ENCODE results near the gene DIP2A.

The DIP2A gene

DNA sequence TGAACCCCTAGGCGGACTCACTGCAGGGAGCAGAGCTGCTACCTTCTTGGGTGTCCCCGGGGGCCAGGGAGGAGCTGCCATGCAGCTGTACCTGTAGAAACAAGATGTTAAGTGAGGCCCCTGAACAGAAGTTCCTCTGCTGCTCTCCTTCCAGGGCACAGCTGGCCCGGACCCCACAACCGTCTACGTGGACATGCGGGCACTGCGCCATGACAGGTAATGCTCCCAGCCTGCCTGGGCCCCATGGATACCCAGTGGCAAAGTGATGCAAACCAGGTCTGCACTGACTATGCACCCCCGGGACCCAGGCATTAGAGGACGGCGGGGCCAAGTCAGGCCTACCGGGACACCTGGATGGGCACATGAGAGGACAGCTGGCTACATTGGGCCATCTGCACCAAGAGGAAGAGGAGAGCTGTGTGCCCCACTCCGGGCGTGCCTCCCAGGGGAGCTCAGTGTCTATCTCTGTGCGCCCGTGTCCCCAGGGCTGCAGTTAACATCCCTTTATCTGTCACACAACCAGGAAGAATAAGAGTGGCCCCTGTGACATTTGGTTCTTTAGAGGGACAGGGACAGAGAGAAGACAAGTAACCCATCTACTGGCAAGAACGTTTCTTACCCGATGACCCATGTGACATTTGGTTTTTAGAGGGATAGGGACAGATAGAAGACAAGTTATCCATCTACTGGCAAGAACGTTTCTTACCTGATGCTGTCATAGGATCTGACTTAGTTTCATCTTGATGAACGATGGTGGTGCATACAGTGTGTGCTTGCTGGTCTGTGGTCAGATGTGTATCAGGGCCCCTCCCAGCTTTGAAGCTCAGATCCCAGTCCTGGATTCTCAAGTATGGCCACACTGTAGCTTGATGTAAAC, 102.1 kb downstream of the DIP2A start:
- Histone ChIP-seq H3K27ac (ENCODE audit: insufficient read depth, low read depth, low read length, poor library complexity, severe bottlenecking) (no peak overlapping the region), H3K4me3 (ENCODE audit: insufficient read depth, low read depth, low read length) (no peak overlapping the region), H3K36me3 (ENCODE audit: control insufficient read depth, insufficient read depth, low read length) (peaks cover 25% of the 10 kb centered on the region), H3K4me1 (ENCODE audit: control insufficient read depth, insufficient read depth, low read length) (no peaks in the 10 kb centered on the region), H3K9me3 (ENCODE audit: control insufficient read depth, low read length) (no peaks in the 10 kb centered on the region), H3K27me3 (ENCODE audit: control insufficient read depth, insufficient read depth, low read length, poor library complexity, severe bottlenecking) (no peaks in the 10 kb centered on the region)
- WGBS, 2 experiments: 95 to 97% methylated on average over 19 of the region's 19 CpGs

DNA sequence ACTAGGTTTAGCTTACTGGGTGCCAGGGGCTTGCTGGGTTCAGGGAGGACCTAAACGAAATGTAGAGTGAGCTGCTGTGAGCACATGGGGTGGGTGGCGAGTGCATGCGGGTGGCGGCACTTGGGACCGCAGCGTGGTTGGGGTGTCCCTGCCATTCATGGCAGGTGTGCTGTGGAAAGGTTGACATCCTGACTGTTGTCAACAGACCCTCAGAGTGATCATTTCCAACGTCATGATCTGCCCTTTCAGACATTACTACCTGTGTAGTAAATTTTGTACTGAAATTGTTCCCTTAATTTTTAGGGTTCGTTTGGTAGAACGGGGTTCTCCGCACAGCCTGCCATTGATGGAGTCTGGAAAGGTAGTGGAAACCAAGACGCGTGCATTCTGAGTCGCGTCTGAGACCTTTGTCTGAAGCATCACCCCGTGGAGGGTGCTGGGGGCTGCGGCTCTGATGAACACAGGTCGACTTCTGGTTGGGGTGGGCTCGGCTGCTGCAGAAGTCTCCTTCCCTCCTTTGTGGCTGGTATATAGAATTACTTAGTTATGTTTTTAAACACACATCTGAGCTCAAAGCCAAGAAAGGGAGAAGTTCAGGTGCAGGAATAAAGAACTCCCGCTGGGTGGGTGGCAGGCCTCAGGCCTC, 102.9 kb downstream of the DIP2A start:
- H3K27ac ChIP-seq (ENCODE audit: insufficient read depth, low read depth, low read length, poor library complexity, severe bottlenecking): no peak overlapping the region
- 95 to 97% methylated on average over 19 of the region's 19 CpGs for WGBS, 2 experiments
- no peak overlapping the region for H3K4me3 ChIP-seq (ENCODE audit: insufficient read depth, low read depth, low read length)
- no peaks in the 10 kb centered on the region for H3K4me1 ChIP-seq (ENCODE audit: control insufficient read depth, insufficient read depth, low read length)
- H3K9me3 ChIP-seq (ENCODE audit: control insufficient read depth, low read length): no peaks in the 10 kb centered on the region
- H3K36me3 ChIP-seq (ENCODE audit: control insufficient read depth, insufficient read depth, low read length): peaks cover 25% of the 10 kb centered on the region
- H3K27me3 ChIP-seq (ENCODE audit: control insufficient read depth, insufficient read depth, low read length, poor library complexity, severe bottlenecking): no peaks in the 10 kb centered on the region

DNA sequence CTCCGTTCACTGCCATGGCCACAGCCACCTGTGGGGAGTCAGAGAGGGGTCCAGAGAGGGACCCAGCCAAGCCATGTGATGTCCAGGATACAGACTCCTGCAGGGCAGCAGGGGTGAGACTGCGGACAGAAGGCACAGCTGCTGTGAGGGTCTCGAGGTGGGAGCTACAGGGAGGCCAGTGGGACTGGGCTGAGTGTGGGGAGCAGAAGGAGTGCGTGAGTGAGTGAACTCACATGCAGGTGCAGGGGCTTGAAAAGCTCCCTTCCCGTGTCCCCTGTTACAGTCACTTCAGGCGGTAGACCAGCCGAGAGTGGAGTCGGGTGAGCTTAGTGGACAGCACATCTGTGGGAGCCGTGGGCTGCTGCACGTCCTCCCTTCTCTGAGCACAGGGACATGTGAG, 103.8 kb downstream of the DIP2A start:
- WGBS, 2 experiments: 81 to 83% methylated on average over 10 of the region's 10 CpGs
- Histone ChIP-seq H3K27me3 (ENCODE audit: control insufficient read depth, insufficient read depth, low read length, poor library complexity, severe bottlenecking) (no peaks in the 10 kb centered on the region), H3K27ac (ENCODE audit: insufficient read depth, low read depth, low read length, poor library complexity, severe bottlenecking) (no peak overlapping the region), H3K36me3 (ENCODE audit: control insufficient read depth, insufficient read depth, low read length) (peaks cover 23% of the 10 kb centered on the region), H3K4me3 (ENCODE audit: insufficient read depth, low read depth, low read length) (no peak overlapping the region), H3K9me3 (ENCODE audit: control insufficient read depth, low read length) (no peaks in the 10 kb centered on the region), H3K4me1 (ENCODE audit: control insufficient read depth, insufficient read depth, low read length) (no peaks in the 10 kb centered on the region)

GRCh38 chr21:46562964-46563607, 104.4 kb downstream of the DIP2A start:
- Histone ChIP-seq H3K27ac (ENCODE audit: insufficient read depth, low read depth, low read length, poor library complexity, severe bottlenecking) (no peak overlapping the region), H3K27me3 (ENCODE audit: control insufficient read depth, insufficient read depth, low read length, poor library complexity, severe bottlenecking) (no peaks in the 10 kb centered on the region), H3K9me3 (ENCODE audit: control insufficient read depth, low read length) (no peaks in the 10 kb centered on the region), H3K4me3 (ENCODE audit: insufficient read depth, low read depth, low read length) (no peak overlapping the region), H3K36me3 (ENCODE audit: control insufficient read depth, insufficient read depth, low read length) (peaks cover 24% of the 10 kb centered on the region), H3K4me1 (ENCODE audit: control insufficient read depth, insufficient read depth, low read length) (no peaks in the 10 kb centered on the region)
- 96% methylated on average over 14 of the region's 14 CpGs for WGBS, 2 experiments

- WGBS, 2 experiments: 94 to 95% methylated on average over 10 of the region's 10 CpGs
- Histone ChIP-seq H3K4me3 (ENCODE audit: insufficient read depth, low read depth, low read length) (no peak overlapping the region), H3K9me3 (ENCODE audit: control insufficient read depth, low read length) (no peaks in the 10 kb centered on the region), H3K27ac (ENCODE audit: insufficient read depth, low read depth, low read length, poor library complexity, severe bottlenecking) (no peak overlapping the region), H3K36me3 (ENCODE audit: control insufficient read depth, insufficient read depth, low read length) (peaks cover 31% of the 10 kb centered on the region), H3K27me3 (ENCODE audit: control insufficient read depth, insufficient read depth, low read length, poor library complexity, severe bottlenecking) (no peaks in the 10 kb centered on the region), H3K4me1 (ENCODE audit: control insufficient read depth, insufficient read depth, low read length) (no peaks in the 10 kb centered on the region)
Measured at GRCh38 chr21:46564391-46564790, 105.7 kb downstream of the DIP2A start.

GRCh38 chr21:46567348-46567747, 108.7 kb downstream of the DIP2A start:
- no peak overlapping the region for H3K4me3 ChIP-seq (ENCODE audit: insufficient read depth, low read depth, low read length)
- WGBS, 2 experiments: 95 to 96% methylated on average over 15 of the region's 15 CpGs
- H3K36me3 ChIP-seq (ENCODE audit: control insufficient read depth, insufficient read depth, low read length): peaks cover 36% of the 10 kb centered on the region

GRCh38 chr21:46568562-46568961, 109.9 kb downstream of the DIP2A start:
- peaks cover 36% of the 10 kb centered on the region for H3K36me3 ChIP-seq (ENCODE audit: control insufficient read depth, insufficient read depth, low read length)
- H3K27me3 ChIP-seq (ENCODE audit: control insufficient read depth, insufficient read depth, low read length, poor library complexity, severe bottlenecking): no peaks in the 10 kb centered on the region
- no peaks in the 10 kb centered on the region for H3K9me3 ChIP-seq (ENCODE audit: control insufficient read depth, low read length)
- H3K4me1 ChIP-seq (ENCODE audit: control insufficient read depth, insufficient read depth, low read length): no peaks in the 10 kb centered on the region
- H3K4me3 ChIP-seq (ENCODE audit: insufficient read depth, low read depth, low read length): no peak overlapping the region
- WGBS, 2 experiments: 97 to 99% methylated on average over 3 to 4 of the region's 4 CpGs
- no peak overlapping the region for H3K27ac ChIP-seq (ENCODE audit: insufficient read depth, low read depth, low read length, poor library complexity, severe bottlenecking)

More at GRCh38 chr21:46567348-46567747, 108.7 kb downstream of the DIP2A start:
- Histone ChIP-seq H3K9me3 (ENCODE audit: control insufficient read depth, low read length) (no peaks in the 10 kb centered on the region), H3K4me1 (ENCODE audit: control insufficient read depth, insufficient read depth, low read length) (no peaks in the 10 kb centered on the region), H3K27me3 (ENCODE audit: control insufficient read depth, insufficient read depth, low read length, poor library complexity, severe bottlenecking) (no peaks in the 10 kb centered on the region), H3K27ac (ENCODE audit: insufficient read depth, low read depth, low read length, poor library complexity, severe bottlenecking) (no peak overlapping the region)

DNA sequence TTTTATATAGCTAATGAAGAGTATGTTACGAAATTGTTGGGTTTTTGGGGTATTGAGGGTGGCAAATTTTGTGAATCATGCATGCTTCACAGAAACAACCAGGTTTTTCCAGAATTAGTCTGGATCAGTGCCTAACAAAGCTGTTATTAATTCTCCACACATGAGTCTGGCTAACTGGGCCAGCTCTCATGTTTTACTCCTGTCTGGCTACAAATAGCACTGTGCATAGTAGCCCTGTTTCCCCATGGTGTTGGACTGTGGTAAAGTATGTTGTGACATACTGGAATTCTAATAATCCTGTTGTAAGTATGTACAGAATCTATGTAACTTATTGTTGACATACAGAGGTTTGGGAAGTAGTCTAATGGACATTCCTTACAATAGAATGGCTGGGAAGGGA, 110.4 kb downstream of the DIP2A start:
- WGBS, 2 experiments: 92 to 100% methylated on average over 1 of the region's 1 CpG
- Histone ChIP-seq H3K27ac (ENCODE audit: insufficient read depth, low read depth, low read length, poor library complexity, severe bottlenecking) (no peak overlapping the region), H3K27me3 (ENCODE audit: control insufficient read depth, insufficient read depth, low read length, poor library complexity, severe bottlenecking) (no peaks in the 10 kb centered on the region), H3K4me3 (ENCODE audit: insufficient read depth, low read depth, low read length) (no peak overlapping the region), H3K4me1 (ENCODE audit: control insufficient read depth, insufficient read depth, low read length) (no peaks in the 10 kb centered on the region), H3K36me3 (ENCODE audit: control insufficient read depth, insufficient read depth, low read length) (peaks cover 32% of the 10 kb centered on the region), H3K9me3 (ENCODE audit: control insufficient read depth, low read length) (no peaks in the 10 kb centered on the region)

DNA sequence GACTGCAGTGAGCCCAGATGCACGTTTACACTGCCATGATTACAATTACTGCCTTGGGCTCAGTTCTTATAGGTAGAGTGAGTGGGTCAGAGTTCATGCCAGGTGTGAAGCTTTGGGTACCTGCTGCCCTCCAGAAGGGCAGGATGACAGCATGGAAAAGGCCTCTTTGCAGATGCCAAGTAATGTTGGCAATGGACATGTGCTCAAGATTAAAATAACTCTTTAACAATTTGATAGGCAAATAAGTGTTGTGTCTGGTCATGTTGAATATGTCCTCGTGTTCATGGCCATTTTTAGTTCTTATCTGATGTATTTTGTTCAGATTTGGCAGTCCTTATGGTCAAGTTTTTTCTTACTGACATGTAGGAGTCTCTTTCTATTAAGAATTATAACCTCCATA, 111.4 kb downstream of the DIP2A start:
- Histone ChIP-seq H3K36me3 (ENCODE audit: control insufficient read depth, insufficient read depth, low read length) (peaks cover 30% of the 10 kb centered on the region), H3K4me1 (ENCODE audit: control insufficient read depth, insufficient read depth, low read length) (no peaks in the 10 kb centered on the region), H3K27me3 (ENCODE audit: control insufficient read depth, insufficient read depth, low read length, poor library complexity, severe bottlenecking) (no peaks in the 10 kb centered on the region), H3K4me3 (ENCODE audit: insufficient read depth, low read depth, low read length) (no peak overlapping the region), H3K27ac (ENCODE audit: insufficient read depth, low read depth, low read length, poor library complexity, severe bottlenecking) (no peak overlapping the region), H3K9me3 (ENCODE audit: control insufficient read depth, low read length) (no peaks in the 10 kb centered on the region)
- 94 to 95% methylated on average over 1 to 2 of the region's 2 CpGs for WGBS, 2 experiments

GRCh38 chr21:46570631-46571030, 111.9 kb downstream of the DIP2A start:
- H3K4me1 ChIP-seq (ENCODE audit: control insufficient read depth, insufficient read depth, low read length): no peaks in the 10 kb centered on the region
- no peaks in the 10 kb centered on the region for H3K9me3 ChIP-seq (ENCODE audit: control insufficient read depth, low read length)
- no peak overlapping the region for H3K27ac ChIP-seq (ENCODE audit: insufficient read depth, low read depth, low read length, poor library complexity, severe bottlenecking)
- H3K36me3 ChIP-seq (ENCODE audit: control insufficient read depth, insufficient read depth, low read length): peaks cover 30% of the 10 kb centered on the region
- H3K27me3 ChIP-seq (ENCODE audit: control insufficient read depth, insufficient read depth, low read length, poor library complexity, severe bottlenecking): no peaks in the 10 kb centered on the region
- no peak overlapping the region for H3K4me3 ChIP-seq (ENCODE audit: insufficient read depth, low read depth, low read length)
